K562 (cell line): ENCODE results near the gene MERTK. TPM values are rescaled to one million over a fixed set of nuclear protein-coding genes. Genes with fewer than 3 reads are reported as not detected.

ENCODE experiments used
- ATAC-seq: fragments of 200-7000 bp; cut with Tn5 transposase; 3 replicates; pipeline ENCODE4 v1.9.1; 2020; ENCODE audit warnings: moderate library complexity
- BruUV-seq: library from RNA; stranded (reverse); fragments of 400-500 nt; replicated peaks from 2 replicates; lab custom pipeline; 2021; lab: Mats Ljungman, UMichigan
- CTCF ChIA-PET: fragments of 300-600 bp; formaldehyde crosslinking; extraction: SDS; loops from one replicate; lab custom pipeline; 2021; ENCODE audit warnings: low intra/inter-chr PET ratio; lab: Yijun Ruan, JAX
- POLR2A ChIA-PET: fragments of 300-600, 350-650 bp; sonication (Branson Sonifier 250); formaldehyde crosslinking; extraction: SDS; loops from one replicate; lab custom pipeline; 2021; ENCODE audit warnings: antibody characterized with exemption, inconsistent platforms; lab: Yijun Ruan, JAX
- DNase-seq, 4 experiments: peaks; one replicate each; pipeline versions ENCODE4 v3.0.0 to v3.0.0-alpha.2; 2011 to 2018; ENCODE audit warnings: low spot score in 3 of 4, mixed read lengths in 3 of 4; ENCODE audit errors: extremely low read depth in 1 of 4
- FAIRE-seq: peaks from 2 replicates; lab custom pipeline; 2011; peaks lifted over from hg19 to GRCh38; lab: Jason Lieb, UNC
- H2AFZ ChIP-seq: 2 replicates; pipeline ENCODE4 v1.6.0; 2011; ENCODE audit warnings: low read depth, low read length, control low read depth, inconsistent platforms
- H3K27ac ChIP-seq: fragments of 200-600 bp; 3 replicates; pipeline ENCODE4 v1.8.0; 2011; ENCODE audit warnings: low read depth, mild to moderate bottlenecking, control low read depth, inconsistent platforms, low read length, moderate library complexity, mixed read lengths; ENCODE audit errors: extremely low read depth
- H3K27me3 ChIP-seq, 2 experiments: fragments of 300-600 bp in 1 of 2; 2 replicates in 1 of 2; 3 replicates in 1 of 2; pipeline versions ENCODE4 v1.6.0 to v1.8.0; 2011; ENCODE audit warnings: inconsistent platforms in 2 of 2, low read length in 2 of 2, mild to moderate bottlenecking in 1 of 2, mixed read lengths in 1 of 2, moderate library complexity in 1 of 2; ENCODE audit not compliant: control insufficient read depth in 2 of 2, insufficient read depth in 2 of 2
- H3K36me3 ChIP-seq: fragments of 300-600 bp; 3 replicates; pipeline ENCODE4 v1.8.0; 2011; ENCODE audit warnings: mild to moderate bottlenecking, low read length, inconsistent platforms; ENCODE audit not compliant: control insufficient read depth, insufficient read depth
- H3K4me1 ChIP-seq, 2 experiments: fragments of 200-600 bp in 1 of 2; replicated peaks in 1 of 2; 2 replicates in 1 of 2; 3 replicates in 1 of 2; pipeline versions ENCODE4 v1.5.1 to v1.8.0; 2011; ENCODE audit warnings: inconsistent platforms in 2 of 2, low read length in 2 of 2, mild to moderate bottlenecking in 1 of 2, mixed read lengths in 1 of 2, moderate library complexity in 1 of 2; ENCODE audit not compliant: control insufficient read depth in 2 of 2, insufficient read depth in 2 of 2
- H3K4me2 ChIP-seq: 2 replicates; pipeline ENCODE4 v1.6.1; 2011; ENCODE audit warnings: low read length, control low read depth, inconsistent platforms, mixed read lengths; ENCODE audit not compliant: insufficient read depth
- H3K4me3 ChIP-seq: fragments of 200-600 bp; sonication (generic), shearing (Covaris generic); 2 replicates; pipeline ENCODE4 v1.5.1; 2016; ENCODE audit warnings: control low read depth, inconsistent platforms
- H3K79me2 ChIP-seq: fragments of 200-600 bp; 3 replicates; pipeline ENCODE4 v1.8.0; 2011; ENCODE audit warnings: low read length, inconsistent platforms; ENCODE audit not compliant: control insufficient read depth, insufficient read depth
- H3K9ac ChIP-seq, 2 experiments: 2 replicates each; pipeline versions ENCODE4 v1.6.0 to v1.6.1; 2011; ENCODE audit warnings: low read depth in 2 of 2, low read length in 2 of 2, control low read depth in 1 of 2, inconsistent platforms in 1 of 2, mild to moderate bottlenecking in 1 of 2, mixed read lengths in 1 of 2; ENCODE audit not compliant: insufficient read depth in 1 of 2
- H3K9me1 ChIP-seq: one replicate; pipeline ENCODE4 v1.6.0; 2011; ENCODE audit warnings: inconsistent platforms, mild to moderate bottlenecking, low read length, moderate library complexity; ENCODE audit not compliant: control insufficient read depth, insufficient read depth
- H3K9me3 ChIP-seq: replicated peaks from 2 replicates; pipeline ENCODE4 v1.5.1; 2011; ENCODE audit warnings: low read depth, low read length, inconsistent platforms; ENCODE audit not compliant: control insufficient read depth, insufficient read depth
- H4K20me1 ChIP-seq: replicated peaks from 2 replicates; pipeline ENCODE4 v1.6.1; 2011; ENCODE audit warnings: low read length, inconsistent platforms, mixed read lengths; ENCODE audit not compliant: control insufficient read depth, insufficient read depth
- FOXP1 ChIP-seq: sonication (generic); formaldehyde crosslinking; IDR thresholded peaks from 2 replicates; pipeline ENCODE4 v1.8.0; 2022; ENCODE audit warnings: mild to moderate bottlenecking, missing genetic modification reagents
- JUND ChIP-seq, 2 experiments: IDR thresholded peaks; 2 replicates in 1 of 2; 3 replicates in 1 of 2; pipeline ENCODE4 v1.6.1; 2011; ENCODE audit warnings: borderline replicate concordance in 2 of 2, low read depth in 2 of 2, low read length in 2 of 2, improper control_type of control experiment in 1 of 2, missing biosample characterization in 1 of 2, missing genetic modification characterization in 1 of 2, missing genetic modification reagents in 1 of 2
- MAZ ChIP-seq, 2 experiments: fragments of 450-650 bp in 1 of 2; sonication (generic) in 1 of 2; formaldehyde crosslinking; IDR thresholded peaks in 1 of 2; conservative IDR thresholded peaks in 1 of 2; 2 replicates each; pipeline versions ENCODE4 v1.4.0 to v1.5.0; 2020; ENCODE audit warnings: mild to moderate bottlenecking in 1 of 2, missing genetic modification reagents in 1 of 2
- PHB2 ChIP-seq: fragments of 450-650 bp; IDR thresholded peaks from 2 replicates; pipeline ENCODE4 v1.6.1; 2017; ENCODE audit warnings: low read depth
- PTRF ChIP-seq: fragments of 450-650 bp; IDR thresholded peaks from 2 replicates; pipeline ENCODE4 v1.6.1; 2016; ENCODE audit warnings: mild to moderate bottlenecking, missing genetic modification characterization, missing compliant biosample characterization
- ZNF717 ChIP-seq: fragments of 250-450 bp; sonication (Bioruptor Pico); IDR thresholded peaks from 2 replicates; pipeline ENCODE4 v1.5.0; 2021
- WGBS: fragments of 100-300 bp; shearing (Covaris generic); methylation state at CpG from one replicate; pipeline ENCODE4 v1.1.6; 2016; ENCODE audit warnings: low coverage, mixed read lengths; ENCODE audit not compliant: insufficient coverage; ENCODE audit errors: missing lambda C conversion rate; 5-methylcytosine and 5-hydroxymethylcytosine counted together
- in situ Hi-C: fragments of 300-500 bp; cut with MboI; formaldehyde crosslinking; loops from 4 replicates; pipeline ENCODE4 v1.15.0; 2018; ENCODE audit warnings: inconsistent platforms, mixed read lengths
- intact Hi-C: fragments of 100-400 bp; cut with micrococcal nuclease; formaldehyde crosslinking; loops from 2 replicates; pipeline ENCODE4 v1.14.2; 2022
- polyA plus RNA-seq, 8 experiments: library from polyadenylated mRNA; depleted of rRNA in 4 of 8; stranded (reverse) in 5 of 8; unstranded in 3 of 8; fragments of >200 nt; fragmentation: Nextera tagmentation in 2 of 8; fragmentation: Illumina TruSeq in 1 of 8; extraction: Ambion mirVana in 2 of 8; extraction: Trizol in 1 of 8; gene quantifications; 2 replicates each; pipeline versions ENCODE4 v1.2.1 to v1.2.3, GENCODE V29; 2011 to 2014; ENCODE audit warnings: inconsistent platforms in 1 of 8, missing spikeins in 1 of 8
- total RNA-seq, 7 experiments: library from RNA; depleted of rRNA in 6 of 7; stranded (reverse); fragments of >200 nt in 6 of 7; fragmentation: Illumina TruSeq in 2 of 7; extraction: Trizol in 2 of 7; gene quantifications; 2 replicates each; pipeline versions ENCODE4 v1.2.1 to v1.2.3, GENCODE V29; 2011 to 2021; ENCODE audit warnings: low replicate concordance in 1 of 7
- TF ChIP-seq, protein P1 (sequence below): fragments of 200-600 bp; sonication (generic); IDR thresholded peaks from one replicate; pipeline ENCODE4 v1.6.1; 2012; ENCODE audit warnings: mild to moderate bottlenecking, low read depth, low read length, inconsistent platforms

The MERTK gene
- total and polyA plus RNA-seq, 9 of the 15 experiments (the other 6 are each of a cell fraction or from before 2014, with no cell fraction given): 0.23 to 1.6 (median 0.74) TPM

DNA sequence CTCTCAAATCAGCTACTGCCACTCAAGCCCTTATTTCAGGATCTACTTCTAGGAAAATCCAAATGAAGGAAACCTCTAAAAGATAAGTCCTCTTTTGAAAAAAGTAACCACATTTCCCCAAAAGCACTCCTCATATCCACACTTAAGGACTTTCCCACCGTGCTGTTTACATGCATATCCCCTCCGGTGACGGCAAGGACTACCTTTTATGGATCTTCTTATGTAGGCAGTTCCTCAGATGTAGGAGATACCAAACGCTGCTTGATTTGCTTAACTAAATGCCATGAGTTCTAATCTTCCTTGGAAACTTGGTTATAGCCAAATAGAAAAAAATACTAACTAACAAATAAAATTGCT is 149.8 kb downstream of the MERTK start:
- Histone ChIP-seq H3K36me3 (no peaks in the 10 kb centered on the region), H3K4me2 (no peak overlapping the region), H3K4me1 (peaks cover 7 to 10% of the 10 kb centered on the region in 2 experiments; a peak in 4 of 5 replicates), H3K27me3 (no peaks in the 10 kb centered on the region), H2AFZ (no peak overlapping the region), H3K4me3 (no peak overlapping the region), H3K9ac (no peak overlapping the region), H3K79me2 (no peaks in the 10 kb centered on the region), H4K20me1 (no peaks in the 10 kb centered on the region), H3K27ac (no peak overlapping the region), H3K9me3 (no peaks in the 10 kb centered on the region; the same call in 1 of the 2 replicates), H3K9me1 (no peaks in the 10 kb centered on the region)
- BruUV-seq: no TSS peak
- no peak for FAIRE-seq
- in situ Hi-C loops: no loop called here
- TF ChIP-seq ZNF717 (no peak), JUND (IDR thresholded peaks at IDR 0.05; ENCODE audit: borderline replicate concordance, low read depth, low read length) (no peak), JUND (tag; IDR thresholded peaks at IDR 0.05; ENCODE audit: borderline replicate concordance, low read depth, low read length) (0 out of 3 replicates have a peak, but pooled peaks have one; percentile 3), PTRF (tag) (no peak), MAZ (CRISPR knock-in tag; conservative IDR thresholded peaks at IDR 0.05 in 1 of 2, IDR thresholded peaks at IDR 0.05 in 1 of 2) (0 out of 4 replicates have a peak, but pooled peaks of 1 of the 2 experiments have one; percentile 29), FOXP1 (CRISPR knock-in tag) (no peak), PHB2 (no peak)
- TF ChIP-seq, protein P1, sequence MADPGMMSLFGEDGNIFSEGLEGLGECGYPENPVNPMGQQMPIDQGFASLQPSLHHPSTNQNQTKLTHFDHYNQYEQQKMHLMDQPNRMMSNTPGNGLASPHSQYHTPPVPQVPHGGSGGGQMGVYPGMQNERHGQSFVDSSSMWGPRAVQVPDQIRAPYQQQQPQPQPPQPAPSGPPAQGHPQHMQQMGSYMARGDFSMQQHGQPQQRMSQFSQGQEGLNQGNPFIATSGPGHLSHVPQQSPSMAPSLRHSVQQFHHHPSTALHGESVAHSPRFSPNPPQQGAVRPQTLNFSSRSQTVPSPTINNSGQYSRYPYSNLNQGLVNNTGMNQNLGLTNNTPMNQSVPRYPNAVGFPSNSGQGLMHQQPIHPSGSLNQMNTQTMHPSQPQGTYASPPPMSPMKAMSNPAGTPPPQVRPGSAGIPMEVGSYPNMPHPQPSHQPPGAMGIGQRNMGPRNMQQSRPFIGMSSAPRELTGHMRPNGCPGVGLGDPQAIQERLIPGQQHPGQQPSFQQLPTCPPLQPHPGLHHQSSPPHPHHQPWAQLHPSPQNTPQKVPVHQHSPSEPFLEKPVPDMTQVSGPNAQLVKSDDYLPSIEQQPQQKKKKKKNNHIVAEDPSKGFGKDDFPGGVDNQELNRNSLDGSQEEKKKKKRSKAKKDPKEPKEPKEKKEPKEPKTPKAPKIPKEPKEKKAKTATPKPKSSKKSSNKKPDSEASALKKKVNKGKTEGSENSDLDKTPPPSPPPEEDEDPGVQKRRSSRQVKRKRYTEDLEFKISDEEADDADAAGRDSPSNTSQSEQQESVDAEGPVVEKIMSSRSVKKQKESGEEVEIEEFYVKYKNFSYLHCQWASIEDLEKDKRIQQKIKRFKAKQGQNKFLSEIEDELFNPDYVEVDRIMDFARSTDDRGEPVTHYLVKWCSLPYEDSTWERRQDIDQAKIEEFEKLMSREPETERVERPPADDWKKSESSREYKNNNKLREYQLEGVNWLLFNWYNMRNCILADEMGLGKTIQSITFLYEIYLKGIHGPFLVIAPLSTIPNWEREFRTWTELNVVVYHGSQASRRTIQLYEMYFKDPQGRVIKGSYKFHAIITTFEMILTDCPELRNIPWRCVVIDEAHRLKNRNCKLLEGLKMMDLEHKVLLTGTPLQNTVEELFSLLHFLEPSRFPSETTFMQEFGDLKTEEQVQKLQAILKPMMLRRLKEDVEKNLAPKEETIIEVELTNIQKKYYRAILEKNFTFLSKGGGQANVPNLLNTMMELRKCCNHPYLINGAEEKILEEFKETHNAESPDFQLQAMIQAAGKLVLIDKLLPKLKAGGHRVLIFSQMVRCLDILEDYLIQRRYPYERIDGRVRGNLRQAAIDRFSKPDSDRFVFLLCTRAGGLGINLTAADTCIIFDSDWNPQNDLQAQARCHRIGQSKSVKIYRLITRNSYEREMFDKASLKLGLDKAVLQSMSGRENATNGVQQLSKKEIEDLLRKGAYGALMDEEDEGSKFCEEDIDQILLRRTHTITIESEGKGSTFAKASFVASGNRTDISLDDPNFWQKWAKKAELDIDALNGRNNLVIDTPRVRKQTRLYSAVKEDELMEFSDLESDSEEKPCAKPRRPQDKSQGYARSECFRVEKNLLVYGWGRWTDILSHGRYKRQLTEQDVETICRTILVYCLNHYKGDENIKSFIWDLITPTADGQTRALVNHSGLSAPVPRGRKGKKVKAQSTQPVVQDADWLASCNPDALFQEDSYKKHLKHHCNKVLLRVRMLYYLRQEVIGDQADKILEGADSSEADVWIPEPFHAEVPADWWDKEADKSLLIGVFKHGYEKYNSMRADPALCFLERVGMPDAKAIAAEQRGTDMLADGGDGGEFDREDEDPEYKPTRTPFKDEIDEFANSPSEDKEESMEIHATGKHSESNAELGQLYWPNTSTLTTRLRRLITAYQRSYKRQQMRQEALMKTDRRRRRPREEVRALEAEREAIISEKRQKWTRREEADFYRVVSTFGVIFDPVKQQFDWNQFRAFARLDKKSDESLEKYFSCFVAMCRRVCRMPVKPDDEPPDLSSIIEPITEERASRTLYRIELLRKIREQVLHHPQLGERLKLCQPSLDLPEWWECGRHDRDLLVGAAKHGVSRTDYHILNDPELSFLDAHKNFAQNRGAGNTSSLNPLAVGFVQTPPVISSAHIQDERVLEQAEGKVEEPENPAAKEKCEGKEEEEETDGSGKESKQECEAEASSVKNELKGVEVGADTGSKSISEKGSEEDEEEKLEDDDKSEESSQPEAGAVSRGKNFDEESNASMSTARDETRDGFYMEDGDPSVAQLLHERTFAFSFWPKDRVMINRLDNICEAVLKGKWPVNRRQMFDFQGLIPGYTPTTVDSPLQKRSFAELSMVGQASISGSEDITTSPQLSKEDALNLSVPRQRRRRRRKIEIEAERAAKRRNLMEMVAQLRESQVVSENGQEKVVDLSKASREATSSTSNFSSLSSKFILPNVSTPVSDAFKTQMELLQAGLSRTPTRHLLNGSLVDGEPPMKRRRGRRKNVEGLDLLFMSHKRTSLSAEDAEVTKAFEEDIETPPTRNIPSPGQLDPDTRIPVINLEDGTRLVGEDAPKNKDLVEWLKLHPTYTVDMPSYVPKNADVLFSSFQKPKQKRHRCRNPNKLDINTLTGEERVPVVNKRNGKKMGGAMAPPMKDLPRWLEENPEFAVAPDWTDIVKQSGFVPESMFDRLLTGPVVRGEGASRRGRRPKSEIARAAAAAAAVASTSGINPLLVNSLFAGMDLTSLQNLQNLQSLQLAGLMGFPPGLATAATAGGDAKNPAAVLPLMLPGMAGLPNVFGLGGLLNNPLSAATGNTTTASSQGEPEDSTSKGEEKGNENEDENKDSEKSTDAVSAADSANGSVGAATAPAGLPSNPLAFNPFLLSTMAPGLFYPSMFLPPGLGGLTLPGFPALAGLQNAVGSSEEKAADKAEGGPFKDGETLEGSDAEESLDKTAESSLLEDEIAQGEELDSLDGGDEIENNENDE: peak; percentile 3
- ATAC-seq: no peak
- DNase-seq: no peak
- ChIA-PET POLR2A (no interaction called here), CTCF (interaction anchor here (0.6 to 3.0 kb wide), 8 partner anchors 148 to 535 kb away, joined by 3 to 60 read pairs (median 5); partner anchors contain the start of gene MERTK)
- 64% methylated on average over 4 of the region's 4 CpGs for WGBS
- intact Hi-C loops: loop anchor here (1.0 to 2.0 kb wide), 3 partner anchors 147 to 537 kb away; partner anchors contain the start of gene CHCHD5
